NCI-H2081 (cell line): ENCODE measurements around the gene FZD4.

Experiments used
- DNase-seq, 2 experiments: peaks; one replicate each; lab custom pipeline; 2025; lab: John Stamatoyannopoulos, UW

The FZD4 gene

GRCh38 chr11:86906198-86906597 lies 49.0 kb downstream of the FZD4 start:
- DNase-seq = no peak

- no peak for DNase-seq
Measured at GRCh38 chr11:86905252-86905651, 49.9 kb downstream of the FZD4 start.

GRCh38 chr11:86904001-86904400 lies 51.2 kb downstream of the FZD4 start:
- DNase-seq = no peak

GRCh38 chr11:86902345-86902744 lies 52.9 kb downstream of the FZD4 start:
- no peak for DNase-seq

GRCh38 chr11:86901599-86901998 lies 53.6 kb downstream of the FZD4 start:
- no peak for DNase-seq

GRCh38 chr11:86900162-86900561 lies 55.0 kb downstream of the FZD4 start:
- DNase-seq = no peak

- no peak for DNase-seq
Measured at GRCh38 chr11:86898689-86899088, 56.5 kb downstream of the FZD4 start.

GRCh38 chr11:86896441-86896841 lies 58.8 kb downstream of the FZD4 start:
- DNase-seq = no peak
